H1 (cell line): Measurements from ENCODE around the gene PPP1R27. TPM values are rescaled to one million over a fixed set of nuclear protein-coding genes. Genes with fewer than 3 reads are reported as not detected.
A peak's percentile ranks its signal among the peaks of the same experiment; 100 is the strongest.

Source experiments
- CTCF ChIA-PET: fragments of 300-600 bp; sonication (Branson Sonifier 250); formaldehyde crosslinking; loops from one replicate; lab custom pipeline; 2021; ENCODE audit not compliant: partially characterized antibody; lab: Charles Lee
- POLR2A ChIA-PET: fragments of 300-600 bp; sonication (Branson Sonifier 250); formaldehyde crosslinking; loops from one replicate; lab custom pipeline; 2021; ENCODE audit warnings: inconsistent platforms; ENCODE audit not compliant: partially characterized antibody; lab: Charles Lee
- DNase-seq, 2 experiments: peaks; one replicate each; pipeline versions ENCODE4 v3.0.0 to v3.0.0-alpha.2; 2010 to 2022; ENCODE audit warnings: low spot score in 2 of 2, low read depth in 1 of 2, mixed read lengths in 1 of 2
- FAIRE-seq: peaks from 2 replicates; lab custom pipeline; 2011; peaks lifted over from hg19 to GRCh38; lab: Jason Lieb, UNC
- H2AFZ ChIP-seq: 2 replicates; pipeline ENCODE4 v1.8.1; 2012; ENCODE audit warnings: low read length, inconsistent platforms
- H2AK5ac ChIP-seq: 2 replicates; pipeline ENCODE4 v1.6.1; 2013; ENCODE audit warnings: low read depth, low read length
- H2BK120ac ChIP-seq: replicated peaks from 2 replicates; pipeline ENCODE3; 2013; ENCODE audit warnings: low read depth, low read length, inconsistent platforms
- H2BK12ac ChIP-seq: 2 replicates; pipeline ENCODE4 v1.6.1; 2013; ENCODE audit warnings: low read depth, low read length
- H2BK15ac ChIP-seq: 2 replicates; pipeline ENCODE4 v1.6.1; 2013; ENCODE audit warnings: low read length
- H2BK20ac ChIP-seq: 2 replicates; pipeline ENCODE4 v1.6.1; 2013; ENCODE audit warnings: low read length
- H2BK5ac ChIP-seq: 2 replicates; pipeline ENCODE4 v1.6.1; 2013; ENCODE audit warnings: low read depth, low read length
- H3K14ac ChIP-seq: 2 replicates; pipeline ENCODE4 v1.6.1; 2013; ENCODE audit warnings: inconsistent platforms; ENCODE audit not compliant: insufficient read length
- H3K18ac ChIP-seq: 2 replicates; pipeline ENCODE4 v1.6.1; 2013; ENCODE audit warnings: low read length; ENCODE audit errors: extremely low read depth
- H3K23ac ChIP-seq: 2 replicates; pipeline ENCODE4 v1.6.1; 2013; ENCODE audit warnings: inconsistent platforms; ENCODE audit not compliant: insufficient read length
- H3K23me2 ChIP-seq: 2 replicates; pipeline ENCODE4 v1.6.1; 2013; ENCODE audit warnings: low read depth, low read length
- H3K27ac ChIP-seq: 2 replicates; pipeline ENCODE4 v1.6.1; 2011; ENCODE audit warnings: low read depth, low read length, inconsistent platforms
- H3K27me3 ChIP-seq, 4 experiments: replicated peaks in 1 of 4; 1 replicate in 1 of 4; 2 replicates in 3 of 4; pipeline versions ENCODE4 v1.6.1 to v1.8.1; 2011 to 2013; ENCODE audit warnings: low read length in 3 of 4, mild to moderate bottlenecking in 3 of 4, inconsistent platforms in 2 of 4, mixed read lengths in 2 of 4, moderate library complexity in 1 of 4; ENCODE audit not compliant: control insufficient read depth in 3 of 4, insufficient read depth in 3 of 4; ENCODE audit errors: extremely low read depth in 1 of 4
- H3K36me3 ChIP-seq, 4 experiments: 2 replicates each; pipeline versions ENCODE4 v1.6.1 to v1.8.1; 2011 to 2013; ENCODE audit warnings: mild to moderate bottlenecking in 4 of 4, low read length in 3 of 4, moderate library complexity in 2 of 4, control low read depth in 1 of 4, inconsistent platforms in 1 of 4; ENCODE audit not compliant: insufficient read depth in 4 of 4, control insufficient read depth in 2 of 4
- H3K4ac ChIP-seq: replicated peaks from 2 replicates; pipeline ENCODE3; 2013; ENCODE audit warnings: low read length, low read depth, mixed read lengths, inconsistent platforms; ENCODE audit not compliant: insufficient read length
- H3K4me1 ChIP-seq, 4 experiments: replicated peaks in 1 of 4; 1 replicate in 1 of 4; 2 replicates in 3 of 4; pipeline versions ENCODE4 v1.6.1 to v1.8.1; 2011 to 2013; ENCODE audit warnings: low read length in 3 of 4, inconsistent platforms in 2 of 4, mixed read lengths in 1 of 4; ENCODE audit not compliant: insufficient read depth in 4 of 4, control insufficient read depth in 3 of 4
- H3K4me2 ChIP-seq, 2 experiments: 2 replicates each; pipeline versions ENCODE4 v1.6.1 to v1.8.1; 2011 to 2013; ENCODE audit warnings: low read depth in 2 of 2, low read length in 2 of 2, control low read depth in 1 of 2, inconsistent platforms in 1 of 2, mild to moderate bottlenecking in 1 of 2; ENCODE audit not compliant: insufficient read depth in 1 of 2
- H3K4me3 ChIP-seq, 4 experiments: fragments of 200-600, 300-600 bp in 1 of 4; sonication (generic), shearing (Covaris generic), sonication (Bioruptor Twin) in 1 of 4; 2 replicates each; pipeline versions ENCODE4 v1.5.1 to v1.8.1; 2011 to 2016; ENCODE audit warnings: low read length in 4 of 4, low read depth in 3 of 4, control low read depth in 2 of 4, inconsistent platforms in 2 of 4, mild to moderate bottlenecking in 2 of 4, mixed read lengths in 1 of 4, moderate library complexity in 1 of 4; ENCODE audit not compliant: insufficient read depth in 2 of 4; ENCODE audit errors: extremely low read depth in 1 of 4
- H3K56ac ChIP-seq: replicated peaks from 2 replicates; pipeline ENCODE3; 2013; ENCODE audit warnings: low read depth, mild to moderate bottlenecking, mixed read lengths, low read length, inconsistent platforms; ENCODE audit not compliant: insufficient read length
- H3K79me1 ChIP-seq: 2 replicates; pipeline ENCODE4 v1.6.1; 2013; ENCODE audit warnings: low read depth, low read length, control low read depth
- H3K79me2 ChIP-seq, 2 experiments: 2 replicates each; pipeline versions ENCODE4 v1.6.1 to v1.8.1; 2012 to 2013; ENCODE audit warnings: low read length in 2 of 2, mild to moderate bottlenecking in 2 of 2, inconsistent platforms in 1 of 2; ENCODE audit not compliant: insufficient read depth in 2 of 2, control insufficient read depth in 1 of 2
- H3K9ac ChIP-seq, 4 experiments: replicated peaks in 1 of 4; 1 replicate in 1 of 4; 2 replicates in 3 of 4; pipeline versions ENCODE4 v1.6.1 to v1.8.1; 2011 to 2013; ENCODE audit warnings: low read depth in 3 of 4, low read length in 3 of 4, control low read depth in 2 of 4, mild to moderate bottlenecking in 2 of 4, moderate library complexity in 2 of 4, inconsistent platforms in 1 of 4; ENCODE audit errors: extremely low read depth in 1 of 4
- H3K9me3 ChIP-seq, 2 experiments: 2 replicates each; pipeline versions ENCODE4 v1.6.1 to v1.8.1; 2012 to 2013; ENCODE audit warnings: mild to moderate bottlenecking in 2 of 2, moderate library complexity in 2 of 2, control low read depth in 1 of 2, inconsistent platforms in 1 of 2, low read depth in 1 of 2, low read length in 1 of 2, mixed read lengths in 1 of 2; ENCODE audit not compliant: insufficient read depth in 2 of 2
- H4K20me1 ChIP-seq, 2 experiments: replicated peaks in 1 of 2; 2 replicates each; pipeline versions ENCODE3 to v1.8.1; 2011 to 2013; ENCODE audit warnings: inconsistent platforms in 2 of 2, low read length in 2 of 2, mild to moderate bottlenecking in 1 of 2; ENCODE audit not compliant: insufficient read depth in 2 of 2, control insufficient read depth in 1 of 2
- H4K5ac ChIP-seq: 2 replicates; pipeline ENCODE4 v1.6.1; 2013; ENCODE audit warnings: low read length, low read depth, mixed read lengths, inconsistent platforms; ENCODE audit not compliant: insufficient read length
- H4K8ac ChIP-seq: 2 replicates; pipeline ENCODE4 v1.8.0; 2013; ENCODE audit warnings: mild to moderate bottlenecking, moderate library complexity, low read length, inconsistent platforms; ENCODE audit not compliant: insufficient read depth; ENCODE audit errors: extremely low read depth
- H4K91ac ChIP-seq: replicated peaks from 2 replicates; pipeline ENCODE3; 2013; ENCODE audit warnings: low read length, mixed read lengths, inconsistent platforms; ENCODE audit not compliant: insufficient read length
- CBX5 ChIP-seq: fragments of 300-800, 300-1000 bp; sonication (generic); IDR thresholded peaks from 2 replicates; pipeline ENCODE4 v1.7.1; 2016; ENCODE audit warnings: antibody characterized with exemption, low read length, low read depth
- EGR1 ChIP-seq: IDR thresholded peaks from 2 replicates; pipeline ENCODE4 v1.6.1; 2011; ENCODE audit warnings: low read depth, low read length, borderline replicate concordance
- GABPA ChIP-seq: IDR thresholded peaks from 2 replicates; pipeline ENCODE4 v1.6.1; 2011; ENCODE audit warnings: mild to moderate bottlenecking, low read length, moderate library complexity, borderline replicate concordance; ENCODE audit not compliant: insufficient read depth
- PHF8 ChIP-seq: fragments of 200-600 bp; sonication (generic); conservative IDR thresholded peaks from 2 replicates; pipeline ENCODE4 v1.7.1; 2012; ENCODE audit warnings: low read depth, mild to moderate bottlenecking, inconsistent platforms, low read length, moderate library complexity
- POLR2A ChIP-seq, 2 experiments: IDR thresholded peaks; 1 replicate in 1 of 2; 2 replicates in 1 of 2; pipeline ENCODE4 v1.6.1; 2011; ENCODE audit warnings: low read depth in 2 of 2, low read length in 2 of 2, mild to moderate bottlenecking in 2 of 2; ENCODE audit errors: control extremely low read depth in 1 of 2
- RXRA ChIP-seq: IDR thresholded peaks from 2 replicates; pipeline ENCODE4 v1.6.1; 2011; ENCODE audit warnings: low read depth, mild to moderate bottlenecking, low read length, moderate library complexity; ENCODE audit not compliant: insufficient read depth
- SP1 ChIP-seq: IDR thresholded peaks from 2 replicates; pipeline ENCODE4 v1.6.1; 2011; ENCODE audit warnings: low read depth, low read length
- TCF12 ChIP-seq: IDR thresholded peaks from 2 replicates; pipeline ENCODE4 v1.6.1; 2011; ENCODE audit warnings: low read depth, mild to moderate bottlenecking, low read length
- WGBS, 2 experiments: shearing (Covaris generic) in 1 of 2; methylation state at CpG; one replicate each; pipeline versions ENCODE4 v1.1.6 to v1.1.7; 2013 to 2015; ENCODE audit warnings: low lambda C conversion rate in 2 of 2, mixed read lengths in 2 of 2, inconsistent platforms in 1 of 2, low coverage in 1 of 2, missing lambda C conversion rate in 1 of 2; ENCODE audit not compliant: insufficient replicate concordance in 2 of 2, insufficient coverage in 1 of 2, insufficient read length in 1 of 2; ENCODE audit errors: extremely low coverage in 1 of 2, missing lambda C conversion rate in 1 of 2; 5-methylcytosine and 5-hydroxymethylcytosine counted together
- polyA plus RNA-seq, 7 experiments: library from polyadenylated mRNA; depleted of rRNA in 3 of 7; stranded (reverse) in 5 of 7; unstranded in 2 of 7; fragments of >200 nt in 5 of 7; fragments of 200-250 nt in 2 of 7; gene quantifications; 1 replicate in 5 of 7; 2 replicates in 1 of 7; 4 replicates in 1 of 7; pipeline versions ENCODE4 v1.2.1 to v1.2.3, GENCODE V29; 2011 to 2013; ENCODE audit warnings: missing spikeins in 2 of 7, mixed read lengths in 2 of 7
- total RNA-seq: library from RNA; stranded (reverse); fragmentation: NEBNext Ultra II Directional; extraction: Animal tissue kit (Norgen Biotek cat#: 25700); gene quantifications from 2 replicates; pipeline ENCODE4 v1.2.1, GENCODE V29; 2021
- TF ChIP-seq, protein P1 (sequence below): IDR thresholded peaks from 2 replicates; pipeline ENCODE4 v1.6.1; 2012; ENCODE audit warnings: low read length, inconsistent platforms
- TF ChIP-seq, protein P2 (sequence below): IDR thresholded peaks from 2 replicates; pipeline ENCODE4 v1.6.1; 2011; ENCODE audit warnings: low read length, improper control_type of control experiment

Gene PPP1R27
- total and polyA plus RNA-seq, 2 of the 8 experiments (the other 6 are each of a cell fraction or from before 2014, with no cell fraction given) = 0.27 TPM; not detected in 1

GRCh38 chr17:81870981-81871386 lies 36.1 kb upstream of the PPP1R27 start, which contains the start of gene ARHGDIA:
Gene ARHGDIA, minus strand, starts transcription at chr17:81871337. Its CDS starts 1,407 bp downstream, at chr17:81869930.
- POLR2A ChIA-PET = interaction anchor here (0.7 to 6.6 kb wide), 8 partner anchors 11 to 428 kb away, joined by 3 to 41 read pairs (median 13); partner anchors contain the start of genes MCRIP1, MRPL12 and P4HB
- H2BK15ac ChIP-seq = no peak within 1 kb of the TSS
- peak within 1 kb of the TSS; percentile 63 to 88 (median 76) for H3K4me3 ChIP-seq
- H2AFZ ChIP-seq = no peak within 1 kb of the TSS
- no peaks in the 10 kb centered on the region for H3K9me3 ChIP-seq
- H3K4me2 ChIP-seq = peak within 1 kb of the TSS; percentile 75 to 76
- H3K79me2 ChIP-seq = peaks cover 3 to 4% of the 10 kb centered on the region in 2 experiments; a peak in 2 of 4 replicates
- H3K4ac ChIP-seq = peak within 1 kb of the TSS; percentile 92
- H2BK20ac ChIP-seq = no peak within 1 kb of the TSS
- H2AK5ac ChIP-seq = 0 out of 2 replicates have a peak within 1 kb of the TSS, but pooled peaks have one; percentile 43
- no peak for DNase-seq
- H3K4me1 ChIP-seq = peaks cover 0 to 31% (median 21%) of the 10 kb centered on the region in 4 experiments; a peak in 6 of 7 replicates
- peak within 1 kb of the TSS; percentile 28 to 86 (median 82) for H3K9ac ChIP-seq
- peak within 1 kb of the TSS; percentile 96 for H4K8ac ChIP-seq
- peak within 1 kb of the TSS; percentile 77 for H3K56ac ChIP-seq
- H3K23ac ChIP-seq = no peak within 1 kb of the TSS
- H2BK120ac ChIP-seq = no peak within 1 kb of the TSS
- 0 out of 2 replicates have a peak within 1 kb of the TSS, but pooled peaks have one; percentile 31 for H2BK12ac ChIP-seq
- peak within 1 kb of the TSS; percentile 63 for H4K5ac ChIP-seq
- CTCF ChIA-PET = interaction anchor here (1.1 to 2.9 kb wide), 7 partner anchors 14 to 169 kb away, joined by 3 to 24 read pairs (median 3); partner anchors contain the start of gene SIRT7
- H3K14ac ChIP-seq = no peak within 1 kb of the TSS
- FAIRE-seq = no peak
- peaks cover 12% of the 10 kb centered on the region; the same call in 1 of the 2 replicates for H3K23me2 ChIP-seq
- WGBS, 2 experiments = 10% methylated on average over 6 of the region's 64 CpGs; no CpG with 5 or more reads in 1 of the 2 experiments
- peak within 1 kb of the TSS; percentile 98 for H4K91ac ChIP-seq
- H3K18ac ChIP-seq = peak within 1 kb of the TSS; percentile 88
- H4K20me1 ChIP-seq = peaks cover 5 to 22% of the 10 kb centered on the region in 2 experiments
- H2BK5ac ChIP-seq = peak within 1 kb of the TSS; percentile 82; the same call in 1 of the 2 replicates
- peak within 1 kb of the TSS; percentile 82; the same call in 1 of the 2 replicates for H3K27ac ChIP-seq
- H3K27me3 ChIP-seq = no peaks in the 10 kb centered on the region
- peaks cover 0 to 6% (median 3%) of the 10 kb centered on the region in 4 experiments; a peak in 2 of 8 replicates for H3K36me3 ChIP-seq
- H3K79me1 ChIP-seq = peaks cover 2% of the 10 kb centered on the region; the same call in 1 of the 2 replicates
- TF ChIP-seq, protein P1, sequence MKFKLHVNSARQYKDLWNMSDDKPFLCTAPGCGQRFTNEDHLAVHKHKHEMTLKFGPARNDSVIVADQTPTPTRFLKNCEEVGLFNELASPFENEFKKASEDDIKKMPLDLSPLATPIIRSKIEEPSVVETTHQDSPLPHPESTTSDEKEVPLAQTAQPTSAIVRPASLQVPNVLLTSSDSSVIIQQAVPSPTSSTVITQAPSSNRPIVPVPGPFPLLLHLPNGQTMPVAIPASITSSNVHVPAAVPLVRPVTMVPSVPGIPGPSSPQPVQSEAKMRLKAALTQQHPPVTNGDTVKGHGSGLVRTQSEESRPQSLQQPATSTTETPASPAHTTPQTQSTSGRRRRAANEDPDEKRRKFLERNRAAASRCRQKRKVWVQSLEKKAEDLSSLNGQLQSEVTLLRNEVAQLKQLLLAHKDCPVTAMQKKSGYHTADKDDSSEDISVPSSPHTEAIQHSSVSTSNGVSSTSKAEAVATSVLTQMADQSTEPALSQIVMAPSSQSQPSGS = no peak
- TF ChIP-seq CBX5 (no peak), RXRA (no peak), GABPA (no peak), TCF12 (no peak), SP1 (no peak), PHF8 (no peak), EGR1 (0 out of 2 replicates have a peak, but pooled peaks have one; percentile 4), POLR2A (IDR thresholded peaks at IDR 0.05; ENCODE audit: control extremely low read depth in 1 of 2, low read depth in 2 of 2, low read length in 2 of 2) (peak in 1 of 2 experiments; percentile 45; a peak in 1 of 3 replicates)
- TF ChIP-seq, protein P2, sequence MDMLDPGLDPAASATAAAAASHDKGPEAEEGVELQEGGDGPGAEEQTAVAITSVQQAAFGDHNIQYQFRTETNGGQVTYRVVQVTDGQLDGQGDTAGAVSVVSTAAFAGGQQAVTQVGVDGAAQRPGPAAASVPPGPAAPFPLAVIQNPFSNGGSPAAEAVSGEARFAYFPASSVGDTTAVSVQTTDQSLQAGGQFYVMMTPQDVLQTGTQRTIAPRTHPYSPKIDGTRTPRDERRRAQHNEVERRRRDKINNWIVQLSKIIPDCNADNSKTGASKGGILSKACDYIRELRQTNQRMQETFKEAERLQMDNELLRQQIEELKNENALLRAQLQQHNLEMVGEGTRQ = no peak
